HepG2 (cell line): Measurements from ENCODE around the gene CEP135.

ENCODE experiments used
- CTCF ChIP-seq: sonication (generic); formaldehyde crosslinking; IDR thresholded peaks from 2 replicates; pipeline ENCODE4 v1.5.0; 2020; ENCODE audit warnings: mild to moderate bottlenecking, missing genetic modification reagents, moderate library complexity
- GZF1 ChIP-seq: sonication (generic); formaldehyde crosslinking; IDR thresholded peaks from 2 replicates; pipeline ENCODE4 v1.5.1; 2020; ENCODE audit warnings: mild to moderate bottlenecking, missing genetic modification reagents
- KAT8 ChIP-seq: IDR thresholded peaks from 2 replicates; pipeline ENCODE4 v1.6.1; 2016; ENCODE audit warnings: missing genetic modification reagents, missing compliant biosample characterization
- MZF1 ChIP-seq: sonication (generic); formaldehyde crosslinking; IDR thresholded peaks from 2 replicates; pipeline ENCODE4 v1.8.1; 2023; ENCODE audit warnings: mild to moderate bottlenecking, missing genetic modification reagents, borderline replicate concordance
- POLR2A ChIP-seq, 2 experiments: IDR thresholded peaks; 2 replicates each; pipeline ENCODE4 v1.6.1; 2011; ENCODE audit warnings: low read depth in 2 of 2, low read length in 2 of 2, mild to moderate bottlenecking in 1 of 2, moderate library complexity in 1 of 2; ENCODE audit not compliant: insufficient read depth in 1 of 2
- RXRB ChIP-seq: IDR thresholded peaks from 2 replicates; pipeline ENCODE4 v1.6.1; 2016; ENCODE audit warnings: borderline replicate concordance, missing genetic modification reagents, missing compliant biosample characterization
- TAF1 ChIP-seq: sonication (generic); formaldehyde crosslinking; IDR thresholded peaks from 2 replicates; pipeline ENCODE4 v1.4.0; 2020; ENCODE audit warnings: missing genetic modification reagents
- TP53 ChIP-seq: sonication (generic); formaldehyde crosslinking; conservative IDR thresholded peaks from 2 replicates; pipeline ENCODE4 v1.4.0; 2020; ENCODE audit warnings: missing genetic modification reagents
- YY1 ChIP-seq: IDR thresholded peaks from 2 replicates; pipeline ENCODE4 v1.6.1; 2011; ENCODE audit warnings: low read length, low read depth, moderate library complexity, mild to moderate bottlenecking; ENCODE audit not compliant: insufficient read depth, insufficient replicate concordance
- TF ChIP-seq, protein P1 (sequence below): sonication (generic); formaldehyde crosslinking; IDR thresholded peaks from 2 replicates; pipeline ENCODE4 v1.8.1; 2023; ENCODE audit warnings: missing genetic modification reagents, inconsistent platforms, borderline replicate concordance

GRCh38 chr4:55967376-55967775 is 18.6 kb downstream of the CEP135 start:
- TF ChIP-seq YY1 (no peak), TAF1 (CRISPR knock-in tag) (no peak), KAT8 (CRISPR knock-in tag) (no peak), TP53 (CRISPR knock-in tag) (no peak), POLR2A (IDR thresholded peaks at IDR 0.05; ENCODE audit: insufficient read depth in 1 of 2, low read depth in 2 of 2, low read length in 2 of 2) (no peak), CTCF (CRISPR knock-in tag) (no peak), RXRB (no peak), MZF1 (CRISPR knock-in tag) (no peak), GZF1 (CRISPR knock-in tag) (no peak)
- TF ChIP-seq, protein P1, sequence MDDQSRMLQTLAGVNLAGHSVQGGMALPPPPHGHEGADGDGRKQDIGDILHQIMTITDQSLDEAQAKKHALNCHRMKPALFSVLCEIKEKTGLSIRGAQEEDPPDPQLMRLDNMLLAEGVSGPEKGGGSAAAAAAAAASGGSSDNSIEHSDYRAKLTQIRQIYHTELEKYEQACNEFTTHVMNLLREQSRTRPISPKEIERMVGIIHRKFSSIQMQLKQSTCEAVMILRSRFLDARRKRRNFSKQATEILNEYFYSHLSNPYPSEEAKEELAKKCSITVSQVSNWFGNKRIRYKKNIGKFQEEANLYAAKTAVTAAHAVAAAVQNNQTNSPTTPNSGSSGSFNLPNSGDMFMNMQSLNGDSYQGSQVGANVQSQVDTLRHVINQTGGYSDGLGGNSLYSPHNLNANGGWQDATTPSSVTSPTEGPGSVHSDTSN (CRISPR knock-in tag), result no peak
